Effector CD4-positive, alpha-beta T cell (primary cell): ENCODE measurements around the gene UBE2F.

ENCODE experiments used
- DNase-seq: peaks from one replicate; pipeline ENCODE4 v3.0.0-alpha.2; 2020
- total RNA-seq: gene quantifications from one replicate; lab custom pipeline; 2026; lab: John Stamatoyannopoulos, UW

Gene UBE2F, protein sequence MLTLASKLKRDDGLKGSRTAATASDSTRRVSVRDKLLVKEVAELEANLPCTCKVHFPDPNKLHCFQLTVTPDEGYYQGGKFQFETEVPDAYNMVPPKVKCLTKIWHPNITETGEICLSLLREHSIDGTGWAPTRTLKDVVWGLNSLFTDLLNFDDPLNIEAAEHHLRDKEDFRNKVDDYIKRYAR
- 9.4 reads per million, percentile 30 among the genes with 10 or more reads in this experiment for total RNA-seq

DNA sequence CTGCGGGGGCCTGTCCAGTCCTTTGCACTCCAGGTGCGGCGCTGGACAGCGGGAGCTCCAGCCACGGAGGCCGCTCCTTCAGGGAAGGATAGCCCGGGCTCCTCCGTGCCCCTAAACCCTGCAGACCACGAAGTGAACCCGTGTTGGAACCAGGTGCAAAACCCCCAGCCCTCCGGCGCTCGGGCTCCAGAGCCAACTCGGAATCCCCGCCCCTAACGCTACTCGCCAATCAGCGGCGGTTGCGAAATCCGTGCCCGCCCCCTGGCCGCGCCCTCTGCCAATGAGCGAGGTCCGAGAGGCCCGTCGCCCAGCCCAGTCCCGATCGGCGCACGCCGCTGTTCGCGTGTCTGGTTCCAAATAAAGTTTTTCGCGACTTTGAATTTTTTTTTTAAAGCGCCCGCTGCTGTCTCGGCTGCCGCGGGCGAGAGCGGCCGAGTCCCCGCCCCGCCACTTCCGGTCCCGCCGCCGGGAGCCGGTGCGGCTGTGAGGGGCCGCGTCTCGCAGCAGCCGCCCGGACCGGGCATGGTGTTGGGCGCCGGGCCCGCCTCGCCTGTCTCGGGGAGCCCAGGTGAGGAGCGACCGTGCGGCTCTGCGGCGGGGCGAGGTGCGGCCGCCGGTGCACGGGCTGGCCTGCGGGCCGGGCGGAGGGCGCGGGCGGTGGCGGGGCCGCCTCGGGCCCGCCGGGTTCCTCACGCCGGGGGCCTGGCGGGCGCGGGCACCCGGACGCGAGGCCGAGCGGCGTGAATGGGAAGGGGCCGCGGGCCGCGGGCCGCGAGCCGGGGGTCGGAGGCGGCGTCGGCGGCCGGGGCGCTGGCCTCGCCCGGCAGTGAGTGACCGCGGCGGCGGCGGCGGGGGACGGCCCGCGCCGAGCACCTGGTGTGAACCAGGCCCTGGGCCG lies at the start of gene UBE2F:
TSS of gene UBE2F (plus strand) at position 450 of the 898 bp plus-strand sequence. CDS start 6,094 bp downstream, outside the sequence.
- DNase-seq: peak; percentile 94

DNA sequence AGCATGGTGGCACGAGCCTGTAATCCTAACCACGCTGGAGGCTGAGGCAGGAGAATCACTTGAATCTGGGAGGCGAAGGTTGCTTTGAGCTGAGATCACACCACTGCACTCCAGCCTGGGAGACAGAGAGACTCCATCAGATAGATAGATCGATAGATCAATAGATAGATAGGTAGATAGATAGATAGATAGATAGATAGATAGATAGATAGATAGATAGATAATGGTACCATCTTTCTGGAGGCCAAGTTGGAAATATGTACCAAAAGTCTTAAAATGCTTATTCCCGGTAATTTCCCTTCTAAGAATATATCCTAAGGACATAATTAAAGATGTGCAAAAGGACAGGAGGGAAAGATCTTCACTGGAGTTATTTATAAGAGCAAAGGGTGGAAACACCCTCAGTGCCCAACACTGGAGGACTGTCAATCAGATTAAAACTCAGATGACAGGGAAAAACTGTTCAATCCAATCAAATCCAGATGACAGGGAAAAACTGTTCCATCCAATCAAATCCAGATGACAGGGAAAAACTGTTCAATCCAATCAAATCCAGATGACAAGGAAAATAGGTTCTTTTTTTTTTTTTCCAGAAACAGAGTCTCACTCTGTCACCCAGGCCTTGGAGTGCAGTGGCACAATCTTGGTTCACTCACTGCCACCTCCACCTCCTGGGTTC lies 49.0 kb upstream of the UBE2F start:
- DNase-seq: no peak

DNA sequence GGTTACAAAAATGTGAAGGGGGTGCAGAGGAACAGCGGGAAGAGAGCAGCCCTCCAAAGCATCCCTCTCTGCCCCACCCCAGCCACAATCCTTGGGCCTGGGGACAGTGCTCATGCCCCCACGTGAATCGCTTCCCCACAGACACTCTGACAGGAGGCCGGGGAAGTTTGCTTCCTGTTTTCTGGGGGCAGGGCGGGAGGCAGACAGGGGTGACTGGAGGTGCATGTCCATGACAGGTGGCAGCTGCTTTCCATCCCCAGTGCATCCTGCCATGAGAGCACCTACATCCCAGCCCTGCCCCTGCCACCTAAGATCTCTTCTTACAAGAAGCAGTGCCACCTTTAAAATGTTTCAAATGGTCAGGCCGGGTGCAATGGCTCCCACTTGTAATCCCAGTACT lies 47.2 kb upstream of the UBE2F start:
- no peak for DNase-seq

DNA sequence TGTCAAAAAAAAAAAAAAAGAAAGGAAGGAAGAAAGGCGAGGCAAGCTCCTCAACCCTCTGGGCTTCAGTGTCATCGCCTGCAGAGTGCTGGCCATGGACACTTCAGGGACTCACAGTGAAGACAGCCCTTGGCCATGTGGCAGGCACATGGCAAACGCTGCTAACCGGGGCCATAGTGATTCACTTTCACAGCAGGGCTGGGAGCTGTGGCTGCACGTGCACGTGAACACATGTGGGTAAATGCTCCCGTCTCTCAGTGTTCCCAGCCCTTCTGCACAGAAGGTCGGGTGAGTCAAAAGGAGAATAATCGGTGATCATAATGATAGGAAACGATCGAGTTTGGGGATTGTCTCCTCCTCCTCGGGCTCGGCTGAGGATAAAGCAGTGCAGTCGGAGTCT lies 46.1 kb upstream of the UBE2F start:
- DNase-seq: no peak

DNA sequence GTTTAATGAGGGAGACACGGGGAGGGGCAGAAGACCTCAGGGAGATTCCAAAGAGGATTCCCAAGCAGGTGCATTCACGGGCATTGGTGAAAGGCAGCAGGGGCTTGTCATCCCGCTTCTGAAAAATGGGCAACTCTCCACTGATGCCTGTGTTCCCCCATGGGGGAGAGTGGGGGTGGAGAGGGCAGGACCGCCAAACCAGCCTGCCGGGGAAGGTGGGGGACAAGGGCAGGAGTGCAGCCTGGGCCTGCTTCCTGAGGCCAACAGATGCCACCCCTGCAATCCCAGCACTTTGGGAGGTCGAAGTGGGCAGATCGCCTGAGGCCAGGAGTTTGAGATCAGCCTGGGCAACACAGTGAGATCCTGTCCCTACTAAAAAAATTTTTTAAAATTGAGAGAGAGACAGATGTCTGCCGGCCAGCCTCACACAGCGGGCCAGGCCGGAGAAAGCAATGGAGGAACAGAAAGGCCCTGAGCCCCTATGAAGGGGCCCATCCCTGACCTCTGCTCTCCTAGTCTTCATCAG lies 44.8 kb upstream of the UBE2F start:
- DNase-seq: no peak

DNA sequence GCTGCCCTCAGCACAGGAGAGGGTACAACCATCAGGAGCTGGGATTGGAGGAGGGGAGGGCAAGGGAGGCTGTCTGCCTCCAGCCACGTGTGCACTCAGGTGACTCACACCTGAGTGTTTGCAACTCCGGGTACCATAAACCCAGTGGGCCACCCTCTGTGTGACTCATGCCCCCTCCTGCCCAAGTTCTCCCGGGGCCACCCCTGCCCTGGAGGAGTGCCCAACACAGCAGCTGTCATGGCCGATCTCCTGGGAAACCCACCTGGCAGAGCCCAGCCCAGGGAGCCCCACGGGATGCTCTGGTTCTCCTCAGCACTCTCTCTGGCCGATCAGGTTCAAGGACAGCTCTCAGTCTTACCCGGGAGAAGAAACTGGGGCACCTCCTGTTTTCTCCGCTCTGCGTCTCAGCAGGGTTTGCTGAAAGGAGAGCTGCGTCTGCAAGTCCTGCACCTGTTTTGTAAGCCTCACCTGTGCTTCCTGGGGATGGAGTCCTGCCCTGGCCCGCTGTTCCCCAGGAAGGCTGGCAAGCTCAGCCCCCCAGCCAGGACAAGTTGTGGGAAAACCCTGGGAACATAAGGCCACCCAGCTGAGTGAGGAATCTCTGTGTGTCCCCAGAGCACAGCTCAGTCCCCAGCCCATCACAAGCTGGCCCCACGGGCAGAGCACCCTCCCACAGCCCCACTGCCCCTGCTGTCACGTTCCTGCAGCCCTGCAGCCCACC lies 44.0 kb upstream of the UBE2F start:
- DNase-seq: no peak

DNA sequence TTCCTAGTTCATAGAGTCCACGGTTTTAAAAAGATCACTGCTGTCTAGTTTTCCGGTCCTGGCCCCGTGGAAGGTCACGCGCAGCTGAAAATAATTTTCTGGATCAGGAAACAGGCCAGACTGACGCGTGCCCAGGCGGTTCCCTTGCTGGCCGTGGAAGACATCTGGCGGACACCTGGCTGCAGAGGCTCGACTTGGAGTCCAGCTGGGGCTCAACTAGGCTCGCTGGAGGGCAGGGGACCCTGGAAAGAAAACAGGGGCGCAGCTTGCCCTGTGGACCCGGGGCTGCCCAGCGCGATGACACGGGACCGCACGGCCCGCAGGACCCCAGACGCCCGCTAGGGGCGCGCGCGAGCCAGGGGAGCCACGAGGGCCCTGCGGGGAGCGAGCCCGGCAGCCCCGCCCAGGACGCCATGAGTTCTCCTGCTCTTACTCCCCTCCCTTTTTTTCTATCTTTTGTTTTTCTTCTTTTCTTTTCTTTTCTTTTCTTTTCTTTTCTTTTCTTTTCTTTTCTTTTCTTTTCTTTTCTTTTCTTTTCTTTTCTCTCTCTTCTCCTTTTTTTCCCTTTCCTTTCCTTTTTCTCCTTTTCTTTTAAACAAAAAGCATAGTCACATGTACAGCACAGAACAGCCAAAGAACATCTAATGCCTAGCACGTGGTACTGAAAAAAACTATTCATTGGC lies 43.2 kb upstream of the UBE2F start:
- DNase-seq: peak; percentile 68

DNA sequence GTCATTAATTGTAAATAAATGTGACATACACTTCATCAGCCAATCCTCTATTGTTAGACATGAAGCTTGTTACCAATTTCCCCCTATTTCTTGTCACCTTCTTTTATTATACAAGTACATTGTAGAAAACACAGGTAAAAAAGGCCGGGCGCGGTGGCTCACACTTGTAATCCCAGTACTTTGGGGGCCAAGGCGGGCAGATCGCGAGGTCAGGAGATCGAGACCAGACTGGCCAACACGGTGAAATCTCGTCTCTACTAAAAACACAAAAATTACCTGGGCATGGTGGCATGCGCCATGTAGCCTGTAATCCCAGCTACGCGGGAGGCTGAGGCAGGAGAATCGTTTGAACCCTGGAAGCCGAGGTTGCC lies 42.7 kb upstream of the UBE2F start:
- no peak for DNase-seq

DNA sequence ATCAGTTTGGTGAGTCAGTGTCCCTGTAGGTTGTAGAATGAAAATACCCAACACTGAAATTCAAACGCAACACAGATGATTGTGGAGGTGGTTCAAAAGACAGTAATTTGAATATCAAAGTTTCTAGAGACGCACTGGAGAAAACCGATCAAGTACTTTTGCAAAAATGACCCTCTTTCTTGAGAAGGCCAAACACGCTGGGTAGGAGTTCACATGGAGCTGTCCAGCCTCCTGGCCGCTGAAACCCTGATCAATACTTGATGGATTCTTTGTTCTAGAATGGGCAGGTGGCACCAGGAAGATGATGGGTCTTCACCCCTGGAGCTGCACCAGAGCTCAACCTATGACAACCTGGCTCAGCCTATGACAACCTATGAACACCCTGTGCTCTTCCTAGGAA lies 39.7 kb upstream of the UBE2F start:
- no peak for DNase-seq

DNA sequence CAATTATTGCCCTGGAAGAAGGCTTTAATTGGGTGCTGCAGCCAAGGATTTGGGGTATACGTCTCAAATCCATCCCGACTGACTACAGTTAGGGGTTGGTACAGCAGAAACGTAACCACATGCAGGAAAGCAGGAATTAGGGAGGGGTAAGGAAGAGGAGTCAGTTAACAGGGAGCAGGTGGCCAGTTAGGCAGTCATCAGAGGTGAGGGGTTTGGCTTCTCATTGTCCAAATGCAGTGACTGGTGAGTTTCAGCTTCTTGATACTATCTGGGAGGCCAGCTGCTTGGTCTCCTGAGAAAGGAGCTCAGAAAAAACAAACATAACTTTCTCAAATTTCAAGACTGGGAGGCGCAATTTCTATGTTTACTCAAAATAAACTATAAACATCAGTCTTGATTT lies 38.8 kb upstream of the UBE2F start:
- DNase-seq: no peak

DNA sequence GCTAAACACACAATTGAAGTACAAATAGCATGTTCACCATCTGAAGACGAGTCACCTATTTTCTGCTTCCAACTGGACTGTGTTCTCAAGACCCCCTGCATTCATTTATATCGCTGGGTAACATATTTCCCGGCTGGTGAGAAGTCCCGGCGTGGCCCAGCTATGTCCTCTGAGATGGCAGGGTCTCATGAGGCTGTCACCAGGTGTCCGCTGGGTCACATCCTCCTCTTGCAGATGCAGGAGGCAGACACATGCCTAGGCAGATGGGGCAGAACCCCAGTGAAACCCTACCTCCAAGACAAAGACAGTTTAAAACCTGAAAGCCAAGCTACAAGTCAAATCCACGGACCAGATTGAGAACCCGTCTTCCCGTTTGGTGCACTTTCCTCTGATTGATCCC lies 36.8 kb upstream of the UBE2F start:
- no peak for DNase-seq

DNA sequence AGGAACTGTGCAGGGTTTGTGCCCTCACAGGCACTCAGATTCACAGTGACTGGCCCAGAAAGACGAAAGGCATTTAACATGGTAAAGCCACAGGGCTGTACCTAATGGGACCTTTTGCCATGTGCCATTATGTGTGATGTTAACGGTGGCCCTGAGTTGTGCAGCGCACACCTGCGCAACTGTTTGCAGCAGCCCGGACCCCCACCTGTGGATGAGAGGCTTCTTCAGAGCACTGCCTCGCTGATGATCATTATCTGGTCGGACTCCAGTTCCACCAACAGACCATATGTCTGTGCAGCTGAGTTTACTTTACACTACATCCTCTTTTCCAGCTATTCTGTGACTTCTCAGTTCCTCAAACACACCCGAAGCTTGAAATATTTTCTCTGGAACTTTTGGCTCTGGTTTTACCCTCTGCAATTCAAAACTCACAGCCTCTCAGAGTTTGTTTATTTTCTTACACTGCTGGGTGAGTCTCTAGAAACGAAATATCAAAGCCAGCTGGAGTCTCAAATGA lies 35.6 kb upstream of the UBE2F start:
- DNase-seq: no peak

DNA sequence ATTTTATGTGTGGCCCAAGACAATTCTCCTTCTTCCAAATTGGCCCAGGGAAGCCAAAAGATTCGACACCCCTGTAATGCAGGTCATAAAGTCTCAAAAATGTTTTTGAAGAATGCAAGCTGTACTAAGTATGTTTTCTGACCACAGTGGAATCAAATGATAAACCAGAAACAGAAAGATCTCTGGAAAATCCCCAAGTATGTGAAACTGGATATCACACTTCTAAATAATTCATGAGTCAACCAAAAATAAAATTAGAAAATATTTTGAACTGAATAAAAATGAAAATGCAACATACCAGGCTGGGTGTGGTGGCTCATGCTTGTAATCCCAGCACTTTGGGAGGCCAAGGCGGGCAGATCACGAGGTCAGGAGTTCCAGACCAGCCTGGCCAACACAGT lies 34.1 kb upstream of the UBE2F start:
- no peak for DNase-seq

DNA sequence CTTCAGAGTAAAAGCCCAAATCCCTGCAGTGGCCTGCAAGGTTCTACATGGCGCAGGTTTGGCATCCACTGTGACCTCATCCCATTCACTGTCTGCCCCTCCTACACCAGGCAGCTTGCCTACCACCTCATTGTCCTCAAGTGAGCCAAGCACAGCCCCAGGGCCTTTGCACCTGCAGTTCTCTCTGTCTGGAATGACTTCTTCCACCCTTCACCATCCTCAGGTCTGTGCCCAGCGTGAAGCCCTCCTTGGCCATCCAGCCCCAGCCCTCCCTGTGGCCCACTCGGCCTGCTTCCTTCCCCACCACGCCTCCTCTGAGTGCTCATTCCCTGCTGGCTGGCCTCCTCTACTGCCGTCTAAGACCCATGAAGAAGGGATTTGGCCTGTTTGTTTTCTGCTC lies 32.6 kb upstream of the UBE2F start:
- no peak for DNase-seq

DNA sequence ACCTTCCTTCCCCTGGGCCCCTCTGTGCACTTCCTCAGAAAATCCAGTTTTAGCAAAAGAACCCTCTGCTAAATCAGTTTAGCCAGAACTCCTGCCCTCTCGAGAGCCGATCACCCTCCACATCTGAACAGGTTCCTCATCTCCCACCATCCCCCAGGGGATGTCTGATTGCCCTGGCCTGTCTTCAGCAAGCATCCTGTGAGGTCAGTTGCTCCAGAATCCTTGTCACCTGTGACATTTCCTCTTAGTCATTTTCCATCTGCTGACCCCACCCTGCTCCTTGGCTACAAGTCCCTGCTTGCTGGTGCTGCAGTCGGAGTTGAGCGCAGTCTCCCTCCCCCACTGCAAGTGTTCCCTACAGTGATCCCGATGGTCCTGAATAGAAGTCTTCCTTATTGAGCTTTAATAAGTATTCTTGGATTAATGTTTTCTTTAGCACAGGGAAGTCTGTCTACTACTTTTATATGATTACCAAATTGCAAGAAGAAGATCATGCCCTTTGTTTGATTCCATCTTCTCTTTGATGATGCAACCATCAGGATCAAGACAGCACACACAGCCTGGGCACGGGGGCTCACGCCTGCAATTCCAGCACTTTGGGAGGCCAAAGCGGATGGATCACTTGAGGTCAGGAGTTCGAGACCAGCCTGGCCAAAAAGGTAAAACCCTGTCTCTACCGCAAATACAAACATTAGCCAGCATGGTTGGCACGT lies 30.9 kb upstream of the UBE2F start:
- DNase-seq: no peak

DNA sequence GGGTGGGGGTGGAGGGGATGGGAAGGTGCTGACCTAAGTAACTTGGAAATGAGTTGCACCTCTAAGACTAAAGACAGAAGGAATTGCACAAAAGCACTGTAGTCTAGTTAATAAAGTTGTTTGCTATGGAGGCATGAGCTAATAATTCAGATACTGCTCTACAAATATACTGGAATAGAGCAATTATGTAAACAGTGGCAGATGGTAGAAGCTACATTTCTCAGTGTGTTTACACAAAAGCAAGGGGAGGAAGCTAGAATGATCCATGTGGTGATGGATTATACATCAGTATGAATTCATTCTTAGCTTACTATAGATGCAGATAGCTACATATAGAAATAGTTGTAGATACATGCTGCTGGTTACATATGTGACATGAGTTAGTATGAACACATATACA lies 27.6 kb upstream of the UBE2F start:
- DNase-seq: no peak

DNA sequence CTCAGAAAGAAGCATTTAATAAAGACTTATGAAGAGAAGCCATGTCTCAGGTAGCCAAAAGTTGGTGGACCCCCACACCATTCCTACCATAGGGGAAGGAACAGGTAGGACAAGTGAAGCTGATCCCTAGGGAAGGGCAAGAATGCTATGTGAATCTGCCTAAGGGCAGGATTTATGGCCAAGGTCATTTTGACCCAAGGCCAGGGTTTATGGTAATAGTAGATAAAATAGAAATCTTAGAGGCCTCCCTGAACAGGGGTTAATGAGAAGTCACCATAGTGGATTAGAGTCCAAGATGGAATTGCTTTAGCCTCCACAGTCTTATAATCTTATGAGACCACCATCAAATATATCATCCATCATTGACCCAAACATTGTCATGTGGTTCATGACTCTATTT lies 26.0 kb upstream of the UBE2F start:
- no peak for DNase-seq

DNA sequence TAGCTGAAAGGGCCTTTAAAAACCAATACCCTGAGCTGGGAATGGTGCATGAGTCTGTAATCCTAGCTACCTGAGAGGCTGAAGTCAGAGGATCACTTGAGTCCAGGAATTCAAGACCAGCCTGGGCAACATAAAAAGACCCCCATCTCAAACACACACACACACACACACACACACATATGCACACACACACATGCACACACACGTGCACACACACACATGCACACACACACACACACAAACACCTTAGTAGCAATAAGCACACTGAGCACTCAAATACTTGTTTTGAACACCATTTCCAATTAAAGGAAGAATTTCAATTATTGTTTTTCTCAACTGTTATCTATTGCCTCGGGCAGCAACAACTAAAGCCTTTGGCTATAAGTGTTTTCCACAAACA lies 25.6 kb upstream of the UBE2F start:
- no peak for DNase-seq

DNA sequence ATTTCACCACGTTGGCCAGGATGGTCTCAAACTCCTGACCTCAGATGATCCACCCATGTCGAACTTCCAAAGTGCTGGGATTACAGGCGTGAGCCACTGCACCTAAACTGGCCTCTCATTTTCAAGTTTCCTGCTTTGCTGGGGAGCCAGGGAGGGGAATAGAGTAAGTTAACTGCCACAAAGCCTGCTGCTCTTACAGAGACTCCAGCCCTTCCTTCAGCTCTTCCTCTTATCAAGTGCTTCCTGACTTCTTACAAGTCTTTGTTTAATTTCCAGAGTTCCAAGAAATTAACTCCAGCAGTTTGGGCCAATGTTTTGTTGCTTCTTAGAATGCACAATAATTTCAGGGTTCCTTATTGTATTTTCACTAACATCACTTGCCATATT lies 24.3 kb upstream of the UBE2F start:
- DNase-seq: no peak

DNA sequence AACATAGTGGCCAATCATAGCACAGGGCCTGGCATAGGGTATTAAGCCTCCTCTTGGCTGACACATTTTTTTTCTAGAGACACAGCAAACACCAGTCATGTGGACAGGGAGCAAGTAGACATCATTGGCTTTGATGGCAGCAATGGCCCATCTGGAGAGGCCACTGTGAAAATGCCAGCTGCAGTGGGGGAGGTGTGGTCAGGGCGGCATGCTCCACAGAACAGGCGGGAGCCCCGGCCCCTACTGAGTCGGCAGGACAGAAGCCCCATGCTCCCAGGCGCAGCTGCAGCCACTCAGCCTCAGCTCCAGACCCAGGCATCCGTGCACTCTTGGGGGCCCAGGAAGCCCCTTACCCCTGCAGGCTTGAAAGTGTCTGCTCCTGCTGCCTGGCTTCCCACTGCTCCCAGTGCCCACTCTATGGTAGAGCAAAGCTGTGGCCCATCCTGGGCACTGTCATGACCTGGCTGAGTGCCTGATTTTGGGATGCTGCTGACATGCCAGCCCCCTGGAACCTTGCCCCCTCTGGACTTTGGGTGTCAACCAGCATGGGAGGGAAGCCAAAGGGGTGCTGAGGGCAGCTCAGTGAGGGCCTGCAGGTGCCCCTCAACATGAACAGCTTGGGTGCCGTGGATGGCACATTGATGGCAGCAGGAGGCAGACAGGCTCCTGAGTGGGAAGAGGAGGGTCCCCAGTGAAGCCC lies 23.3 kb upstream of the UBE2F start:
- no peak for DNase-seq

DNA sequence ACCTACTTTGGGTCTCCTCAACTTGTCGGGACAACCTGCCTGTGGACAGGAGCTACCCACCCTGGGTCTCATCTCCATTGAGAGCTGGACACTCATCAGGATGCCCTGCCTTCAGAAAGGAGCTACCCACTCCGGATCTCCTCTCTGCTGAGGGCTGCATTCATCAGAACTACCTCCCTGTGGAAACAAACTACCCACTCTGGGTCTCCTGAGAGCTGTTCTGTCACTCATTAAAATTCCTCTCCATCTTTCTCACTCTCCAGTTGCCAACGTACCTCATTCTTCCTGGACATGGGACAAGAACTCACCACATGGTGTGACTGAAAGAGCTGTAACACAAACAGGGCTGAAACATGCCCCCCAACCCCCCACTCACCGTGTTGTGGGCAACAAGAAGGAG lies 22.5 kb upstream of the UBE2F start:
- no peak for DNase-seq
